ENCODE results near the gene FNDC3A.

GRCh38 chr13:49046002-49046401, 70.3 kb downstream of the FNDC3A start:
- TF ChIP-seq CTCF (IDR thresholded peaks at IDR 0.05; ENCODE audit: low read length), result no peak
- no peak for TF ChIP-seq EZH2 (optimal IDR thresholded peaks at IDR 0.05; ENCODE audit: low read depth, low read length)
- TF ChIP-seq EZH2phosphoT487 (IDR thresholded peaks at IDR 0.05; ENCODE audit: low read length), result no peak

Data from MM.1S (cell line).